IMR-90 (cell line): ENCODE measurements around the gene ZDHHC12. TPM values are rescaled to one million over a fixed set of nuclear protein-coding genes. Genes with fewer than 3 reads are reported as not detected.
A peak's percentile ranks its signal among the peaks of the same experiment; 100 is the strongest.

ENCODE experiments used
- ATAC-seq: fragments of 200-7000 bp; cut with Tn5 transposase; 2 replicates; pipeline ENCODE4 v1.9.1; 2020; ENCODE audit warnings: low read depth, mild to moderate bottlenecking, moderate library complexity
- BruUV-seq: library from RNA; stranded (reverse); fragments of 400-500 nt; replicated peaks from 2 replicates; lab custom pipeline; 2021; lab: Mats Ljungman, UMichigan
- CTCF ChIA-PET: fragments of 300-600 bp; formaldehyde crosslinking; extraction: SDS; loops from one replicate; lab custom pipeline; 2021; ENCODE audit warnings: antibody characterized with exemption; lab: Yijun Ruan, JAX
- POLR2A ChIA-PET: fragments of 300-600 bp; sonication (Branson Sonifier 250); formaldehyde crosslinking; loops from one replicate; lab custom pipeline; 2022; ENCODE audit warnings: antibody characterized with exemption; ENCODE audit not compliant: unreplicated experiment; lab: Charles Lee
- DNase-seq: peaks from one replicate; pipeline ENCODE4 v3.0.0; 2013
- H2AFZ ChIP-seq: replicated peaks from 2 replicates; pipeline ENCODE3; 2013; ENCODE audit warnings: low read length, mild to moderate bottlenecking; ENCODE audit not compliant: poor library complexity
- H2AK5ac ChIP-seq: 2 replicates; pipeline ENCODE4 v1.6.1; 2013; ENCODE audit warnings: low read depth, low read length, inconsistent platforms
- H2AK9ac ChIP-seq: replicated peaks from 2 replicates; pipeline ENCODE3; 2013; ENCODE audit warnings: mild to moderate bottlenecking, low read depth, low read length, moderate library complexity; ENCODE audit not compliant: poor library complexity
- H2BK120ac ChIP-seq: 2 replicates; pipeline ENCODE4 v1.6.1; 2013; ENCODE audit warnings: low read depth, low read length, inconsistent platforms
- H2BK15ac ChIP-seq: 3 replicates; pipeline ENCODE4 v1.6.1; 2013; ENCODE audit warnings: low read depth, low read length, inconsistent platforms
- H2BK20ac ChIP-seq: 2 replicates; pipeline ENCODE4 v1.6.1; 2013; ENCODE audit warnings: low read depth, mild to moderate bottlenecking, inconsistent platforms, low read length, moderate library complexity
- H2BK5ac ChIP-seq: 2 replicates; pipeline ENCODE4 v1.6.1; 2013; ENCODE audit warnings: mild to moderate bottlenecking, low read depth, low read length, inconsistent platforms; ENCODE audit not compliant: poor library complexity, severe bottlenecking
- H3K14ac ChIP-seq: replicated peaks from 2 replicates; pipeline ENCODE4 v1.6.1; 2013; ENCODE audit warnings: low read depth, low read length, inconsistent platforms
- H3K18ac ChIP-seq: 2 replicates; pipeline ENCODE4 v1.6.1; 2013; ENCODE audit warnings: low read depth, low read length, control low read depth
- H3K23ac ChIP-seq: 2 replicates; pipeline ENCODE4 v1.6.1; 2013; ENCODE audit warnings: low read depth, low read length, inconsistent platforms
- H3K27ac ChIP-seq: 2 replicates; pipeline ENCODE4 v1.5.1; 2013; ENCODE audit warnings: mild to moderate bottlenecking, control low read depth, low read length; ENCODE audit not compliant: insufficient read depth
- H3K27me3 ChIP-seq: 2 replicates; pipeline ENCODE4 v1.6.1; 2013; ENCODE audit warnings: low read length; ENCODE audit not compliant: control insufficient read depth, insufficient read depth
- H3K36me3 ChIP-seq: 2 replicates; pipeline ENCODE4 v1.6.1; 2013; ENCODE audit warnings: low read length, mixed read lengths; ENCODE audit not compliant: control insufficient read depth, insufficient read depth
- H3K4ac ChIP-seq: 2 replicates; pipeline ENCODE4 v1.6.1; 2013; ENCODE audit warnings: low read depth, low read length, inconsistent platforms
- H3K4me1 ChIP-seq: 2 replicates; pipeline ENCODE4 v1.6.1; 2013; ENCODE audit warnings: low read length, mixed read lengths; ENCODE audit not compliant: control insufficient read depth, insufficient read depth
- H3K4me2 ChIP-seq: 2 replicates; pipeline ENCODE4 v1.6.1; 2013; ENCODE audit warnings: low read depth, mild to moderate bottlenecking, control low read depth, low read length, moderate library complexity
- H3K4me3 ChIP-seq: 2 replicates; pipeline ENCODE4 v1.5.1; 2013; ENCODE audit warnings: low read depth, mild to moderate bottlenecking, control low read depth, low read length, moderate library complexity; ENCODE audit not compliant: insufficient read depth
- H3K56ac ChIP-seq: 2 replicates; pipeline ENCODE4 v1.6.1; 2013; ENCODE audit warnings: low read length, inconsistent platforms; ENCODE audit not compliant: insufficient read depth; ENCODE audit errors: extremely low read depth
- H3K79me1 ChIP-seq, 2 experiments: 2 replicates each; pipeline ENCODE4 v1.6.1; 2013; ENCODE audit warnings: low read length in 2 of 2, inconsistent platforms in 1 of 2, low read depth in 1 of 2
- H3K9ac ChIP-seq: 2 replicates; pipeline ENCODE4 v1.6.1; 2013; ENCODE audit warnings: low read depth, low read length, control low read depth
- H3K9me1 ChIP-seq: 2 replicates; pipeline ENCODE4 v1.6.1; 2013; ENCODE audit warnings: low read length, inconsistent platforms; ENCODE audit not compliant: insufficient read depth
- H3K9me3 ChIP-seq: 2 replicates; pipeline ENCODE4 v1.6.1; 2013; ENCODE audit warnings: low read length; ENCODE audit not compliant: control insufficient read depth, insufficient read depth
- H4K20me1 ChIP-seq: 2 replicates; pipeline ENCODE4 v1.6.1; 2013; ENCODE audit warnings: low read length, inconsistent platforms; ENCODE audit not compliant: insufficient read depth
- H4K5ac ChIP-seq: 2 replicates; pipeline ENCODE4 v1.6.1; 2013; ENCODE audit warnings: mild to moderate bottlenecking, low read depth, low read length, control low read depth
- H4K8ac ChIP-seq, 2 experiments: 2 replicates each; pipeline ENCODE4 v1.6.1; 2013; ENCODE audit warnings: low read depth in 2 of 2, low read length in 2 of 2, control low read depth in 1 of 2, inconsistent platforms in 1 of 2
- H4K91ac ChIP-seq: 2 replicates; pipeline ENCODE4 v1.6.1; 2013; ENCODE audit warnings: low read depth, low read length, inconsistent platforms; ENCODE audit not compliant: insufficient read depth
- BHLHE40 ChIP-seq: fragments of 150-350 bp; IDR thresholded peaks from 2 replicates; pipeline ENCODE4 v1.6.1; 2016; ENCODE audit warnings: mild to moderate bottlenecking, low read depth, low read length
- CEBPB ChIP-seq: IDR thresholded peaks from 2 replicates; pipeline ENCODE4 v1.6.1; 2012; ENCODE audit warnings: low read depth, low read length, improper control_type of control experiment
- CHD1 ChIP-seq: IDR thresholded peaks from 2 replicates; pipeline ENCODE4 v1.6.1; 2012; ENCODE audit warnings: low read depth, low read length, improper control_type of control experiment
- ELK1 ChIP-seq: fragments of 150-350 bp; IDR thresholded peaks from 2 replicates; pipeline ENCODE4 v1.6.1; 2016; ENCODE audit warnings: low read depth, mild to moderate bottlenecking, low read length, moderate library complexity, borderline replicate concordance
- FOS ChIP-seq: fragments of 150-350 bp; IDR thresholded peaks from 2 replicates; pipeline ENCODE4 v1.6.1; 2016; ENCODE audit warnings: low read depth, low read length
- MAFK ChIP-seq: IDR thresholded peaks from 2 replicates; pipeline ENCODE4 v1.6.1; 2012; ENCODE audit warnings: low read depth, low read length, improper control_type of control experiment
- MAZ ChIP-seq: IDR thresholded peaks from 2 replicates; pipeline ENCODE4 v1.6.1; 2012; ENCODE audit warnings: low read depth, mild to moderate bottlenecking, low read length, improper control_type of control experiment, moderate library complexity, borderline replicate concordance
- MXI1 ChIP-seq: IDR thresholded peaks from 2 replicates; pipeline ENCODE4 v1.6.1; 2012; ENCODE audit warnings: low read depth, mild to moderate bottlenecking, low read length, moderate library complexity, borderline replicate concordance
- NFE2L2 ChIP-seq: fragments of 150-350 bp; IDR thresholded peaks from 2 replicates; pipeline ENCODE4 v1.6.1; 2016; ENCODE audit warnings: low read depth, mild to moderate bottlenecking, low read length
- POLR2A ChIP-seq: IDR thresholded peaks from 2 replicates; pipeline ENCODE4 v1.6.1; 2012; ENCODE audit warnings: mild to moderate bottlenecking, low read depth, low read length
- RAD21 ChIP-seq: IDR thresholded peaks from 2 replicates; pipeline ENCODE4 v1.6.1; 2012; ENCODE audit warnings: low read length, improper control_type of control experiment
- RCOR1 ChIP-seq: IDR thresholded peaks from 2 replicates; pipeline ENCODE4 v1.6.1; 2012; ENCODE audit warnings: mild to moderate bottlenecking, low read length, improper control_type of control experiment; ENCODE audit not compliant: insufficient replicate concordance
- RFX5 ChIP-seq: IDR thresholded peaks from 2 replicates; pipeline ENCODE4 v1.8.0; 2012; ENCODE audit warnings: low read depth, mild to moderate bottlenecking, low read length, moderate library complexity
- SMC3 ChIP-seq: fragments of 150-350 bp; IDR thresholded peaks from 2 replicates; pipeline ENCODE4 v1.6.1; 2016; ENCODE audit warnings: low read depth, mild to moderate bottlenecking, antibody characterized with exemption, low read length, moderate library complexity
- USF2 ChIP-seq: fragments of 150-350 bp; IDR thresholded peaks from 2 replicates; pipeline ENCODE4 v1.6.1; 2017; ENCODE audit warnings: mild to moderate bottlenecking, antibody characterized with exemption, low read length, low read depth
- WGBS, 2 experiments: methylation state at CpG; one replicate each; pipeline versions ENCODE4 v1.1.5 to v1.1.7; 2013; ENCODE audit warnings: missing lambda C conversion rate in 2 of 2; ENCODE audit not compliant: insufficient read length in 1 of 2; ENCODE audit errors: extremely low coverage in 2 of 2; 5-methylcytosine and 5-hydroxymethylcytosine counted together
- dilution Hi-C: fragments of 300-500 bp; cut with HindIII; formaldehyde crosslinking; loops from one replicate; pipeline ENCODE4 v1.14.3; 2018; ENCODE audit warnings: low sequenced_read_pairs; ENCODE audit not compliant: unreplicated experiment
- in situ Hi-C: fragments of 300-500 bp; cut with MboI; formaldehyde crosslinking; loops from 3 replicates; pipeline ENCODE4 v1.14.3; 2019; ENCODE audit warnings: low sequenced_read_pairs, inconsistent platforms, mixed read lengths
- intact Hi-C: fragments of 100-400 bp; cut with micrococcal nuclease; formaldehyde crosslinking; loops from 2 replicates; pipeline ENCODE4 v1.10.0; 2022
- polyA plus RNA-seq, 3 experiments: library from polyadenylated mRNA; depleted of rRNA; stranded (reverse); fragments of >200 nt; gene quantifications; 2 replicates each; pipeline ENCODE4 v1.2.3, GENCODE V29; 2012; ENCODE audit warnings: low replicate concordance in 1 of 3
- total RNA-seq: library from RNA; depleted of rRNA; stranded (reverse); fragments of >200 nt; gene quantifications from 2 replicates; pipeline ENCODE4 v1.2.3, GENCODE V29; 2012

Gene ZDHHC12
- total and polyA plus RNA-seq, 2 of the 4 experiments (the other 2 are of a cell fraction), result 16.7 to 60.7 TPM

- Histone ChIP-seq H2AK9ac (no peak overlapping the region), H3K79me1 (peaks cover 10 to 34% of the 10 kb centered on the region in 2 experiments; a peak in 3 of 4 replicates), H2BK5ac (no peak overlapping the region), H2AFZ (no peak overlapping the region), H3K36me3 (peaks cover 22% of the 10 kb centered on the region), H2BK15ac (no peak overlapping the region), H3K9me1 (peaks cover 11% of the 10 kb centered on the region), H2BK120ac (no peak overlapping the region), H2AK5ac (no peak overlapping the region), H2BK20ac (no peak overlapping the region), H3K9ac (no peak overlapping the region), H3K4me3 (no peak overlapping the region), H3K9me3 (no peaks in the 10 kb centered on the region), H4K91ac (no peak overlapping the region), H3K4ac (no peak overlapping the region), H3K14ac (no peak overlapping the region), H3K4me2 (no peak overlapping the region), H4K20me1 (peaks cover 5% of the 10 kb centered on the region; the same call in 1 of the 2 replicates), H3K18ac (no peak overlapping the region), H3K27me3 (no peaks in the 10 kb centered on the region), H3K56ac (no peak overlapping the region), H3K4me1 (no peaks in the 10 kb centered on the region), H3K27ac (no peak overlapping the region), H4K8ac (no peak overlapping the region), H3K23ac (no peak overlapping the region), H4K5ac (no peak overlapping the region)
- dilution Hi-C loops (no loop called here), in situ Hi-C loops (no loop called here), intact Hi-C loops (loop anchor here (10.0 kb wide), 1 partner anchor 122 kb away; no protein-coding TSS in a partner anchor)
- CTCF ChIA-PET, result no interaction called here
- no peak for DNase-seq
- WGBS, 2 experiments, result 80% methylated on average over 1 of the region's 8 CpGs; no CpG with 5 or more reads in 1 of the 2 experiments
- BruUV-seq, result no TSS peak
- peak; percentile 9; the same call in 1 of the 2 replicates for ATAC-seq
- POLR2A ChIA-PET, result no interaction called here
- TF ChIP-seq RAD21, result no peak
- TF ChIP-seq FOS, result no peak
- no peak for TF ChIP-seq BHLHE40
- TF ChIP-seq ELK1, result no peak
- TF ChIP-seq SMC3, result no peak
- TF ChIP-seq NFE2L2, result no peak
- TF ChIP-seq USF2, result no peak
- TF ChIP-seq RFX5, result no peak
- no peak for TF ChIP-seq POLR2A
- no peak for TF ChIP-seq MAZ
- TF ChIP-seq RCOR1, result no peak
- no peak for TF ChIP-seq MAFK
- no peak for TF ChIP-seq CHD1
- TF ChIP-seq MXI1, result no peak
- no peak for TF ChIP-seq CEBPB
Measured at GRCh38 chr9:128696923-128697707, 26.8 kb downstream of the ZDHHC12 start.
